Frontal cortex (tissue), 4 donors: ENCODE results near the gene S100A5. TPM values are rescaled to one million over a fixed set of nuclear protein-coding genes. Genes with fewer than 3 reads are reported as not detected.
"Not testable (repeated sequence)": the region's sequence is repeated elsewhere in the genome, so short reads cannot be mapped to it uniquely, and the experiment has no call there.

Source experiments
- DNase-seq, 2 donors: peaks; one replicate each; pipeline ENCODE4 v3.0.0; 2012; ENCODE audit warnings: low spot score in 2 of 2
- FAIRE-seq: peaks from 2 replicates; lab custom pipeline; 2012; peaks lifted over from hg19 to GRCh38; lab: Jason Lieb, UNC
- total RNA-seq: library from RNA; depleted of rRNA; stranded (reverse); fragments of >200 nt; gene quantifications from one replicate; pipeline ENCODE4 v1.2.3, GENCODE V29; 2014
- donor health status: control.
- donor health status: control.
- donor health status: control.

Gene S100A5
- total RNA-seq, 1 donor from 2014 or later: not detected

DNA sequence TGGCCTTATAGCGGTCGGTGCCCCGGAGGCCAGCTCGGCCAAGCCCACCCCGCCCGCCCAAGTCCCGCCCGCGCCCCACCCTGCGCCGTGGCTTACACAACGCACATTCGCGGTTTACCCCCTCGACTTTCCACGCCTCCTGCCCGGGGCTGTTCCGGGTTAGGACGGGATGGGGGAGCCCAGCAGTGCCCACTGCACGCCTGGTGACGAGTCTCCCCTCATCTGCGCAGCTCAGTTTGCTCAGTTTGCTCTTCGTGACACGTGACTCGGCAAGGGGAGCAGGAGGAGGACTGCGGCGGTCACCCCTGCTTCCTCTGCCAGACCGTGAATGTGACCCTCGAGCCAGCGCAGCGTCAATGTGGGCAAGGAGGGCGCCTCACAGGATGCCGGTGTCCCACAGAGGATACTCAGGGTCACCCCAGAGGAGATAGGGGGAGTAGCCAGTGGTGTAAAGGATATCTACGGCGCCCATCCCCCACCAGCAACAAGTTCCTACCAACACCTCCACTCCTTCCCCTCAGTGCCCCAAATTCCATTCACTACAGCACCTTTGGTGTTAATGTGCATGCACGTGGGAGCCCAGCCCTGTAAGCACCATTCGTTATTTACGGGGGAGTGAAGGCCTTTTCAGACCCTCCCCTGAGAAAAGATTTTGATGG is 4.6 kb downstream of the S100A5 start:
- peak; percentile 55 to 70 for DNase-seq
- FAIRE-seq: no peak

DNA sequence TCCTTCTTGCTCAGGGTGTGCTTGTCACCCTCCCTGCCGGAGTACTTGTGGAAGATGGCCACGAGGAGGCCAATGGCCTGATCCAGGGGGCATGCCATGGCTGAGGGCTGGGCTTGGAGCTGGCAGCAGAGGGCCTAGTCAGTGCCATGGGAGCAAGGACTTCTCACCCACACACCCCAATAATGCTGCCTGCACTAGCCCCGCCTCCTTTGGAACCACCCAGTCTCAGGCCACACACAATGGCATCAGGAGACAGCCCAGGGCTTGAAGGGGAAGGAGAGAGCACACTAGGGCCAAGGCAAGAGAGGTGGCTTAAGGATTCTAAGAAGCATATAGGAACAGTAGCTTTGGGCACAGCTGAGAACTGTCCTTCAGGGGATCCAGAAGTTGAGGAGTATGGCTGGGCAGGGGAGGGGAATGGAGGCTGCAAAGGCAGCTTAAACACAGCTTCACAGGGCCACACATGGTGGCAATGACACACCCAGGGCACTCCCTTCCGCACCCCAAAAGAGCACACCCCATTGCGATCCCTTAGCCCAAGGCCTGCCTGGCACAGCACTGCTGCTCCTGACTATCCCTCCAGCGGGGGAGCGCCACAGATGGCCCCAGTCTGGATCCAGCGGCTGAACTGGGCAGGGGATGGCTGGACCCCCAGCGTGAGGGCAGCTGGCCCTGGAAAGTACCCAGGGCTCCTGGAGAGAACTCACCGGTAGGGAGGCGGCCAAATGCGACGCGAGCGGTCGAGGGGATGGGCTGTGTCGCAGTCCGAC is 5.3 kb downstream of the S100A5 start, which contains the start of gene S100A6:
TSS of gene S100A6 (minus strand) at position 750 of the 770 bp plus-strand sequence. CDS start at position 98, 652 bp downstream.
- FAIRE-seq (no peak), DNase-seq (peak in 1 of 2 donors; percentile 48)

DNA sequence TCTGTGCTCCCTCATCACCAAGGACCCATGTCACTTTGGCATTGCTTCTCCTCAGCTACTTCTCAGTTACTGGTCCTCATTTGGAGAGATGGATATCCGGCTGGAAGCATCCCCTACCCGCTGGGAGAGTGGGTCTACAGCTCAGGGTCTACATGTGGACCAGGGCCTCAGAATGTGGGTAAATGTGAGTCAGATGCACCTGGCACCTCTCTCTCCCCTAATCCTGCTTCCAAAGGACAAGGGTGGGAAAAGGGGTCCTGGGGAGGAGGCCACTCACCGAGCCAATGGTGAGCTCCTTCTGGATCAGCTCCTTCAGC is 5.9 kb downstream of the S100A5 start:
- FAIRE-seq (no peak), DNase-seq (no peak)

DNA sequence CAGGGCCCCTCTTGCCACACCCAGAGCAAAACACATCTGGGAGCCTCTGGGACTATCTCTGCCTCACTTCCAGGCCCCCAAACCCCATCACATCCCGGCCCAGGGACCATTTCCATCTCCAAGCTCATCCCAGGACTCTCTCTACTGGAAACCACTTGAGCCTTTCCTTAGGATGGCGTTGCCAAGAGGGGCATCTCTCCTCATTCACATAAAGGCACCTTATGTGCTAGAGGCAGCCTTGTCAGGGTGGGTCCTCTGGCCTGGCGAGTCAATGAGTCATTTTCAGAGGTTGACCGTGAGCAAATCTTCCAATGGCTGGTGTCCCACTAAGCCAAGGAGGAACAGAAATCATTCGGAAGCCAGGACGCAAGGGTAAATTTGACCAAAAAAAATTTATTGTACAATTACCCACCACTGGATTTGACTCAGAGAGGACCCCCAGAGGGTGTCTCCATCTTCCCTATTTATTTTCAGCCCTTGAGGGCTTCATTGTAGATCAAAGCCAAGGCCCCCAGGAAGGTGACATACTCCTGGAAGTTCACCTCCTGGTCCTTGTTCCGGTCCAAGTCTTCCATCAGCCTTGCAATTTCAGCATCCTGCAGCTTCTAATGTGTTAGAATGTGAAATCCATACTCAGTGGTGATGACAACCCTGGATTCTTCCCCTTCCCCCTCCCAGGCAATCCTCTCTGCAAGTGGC is 6.4 kb downstream of the S100A5 start:
- DNase-seq (no peak), FAIRE-seq (no peak)

DNA sequence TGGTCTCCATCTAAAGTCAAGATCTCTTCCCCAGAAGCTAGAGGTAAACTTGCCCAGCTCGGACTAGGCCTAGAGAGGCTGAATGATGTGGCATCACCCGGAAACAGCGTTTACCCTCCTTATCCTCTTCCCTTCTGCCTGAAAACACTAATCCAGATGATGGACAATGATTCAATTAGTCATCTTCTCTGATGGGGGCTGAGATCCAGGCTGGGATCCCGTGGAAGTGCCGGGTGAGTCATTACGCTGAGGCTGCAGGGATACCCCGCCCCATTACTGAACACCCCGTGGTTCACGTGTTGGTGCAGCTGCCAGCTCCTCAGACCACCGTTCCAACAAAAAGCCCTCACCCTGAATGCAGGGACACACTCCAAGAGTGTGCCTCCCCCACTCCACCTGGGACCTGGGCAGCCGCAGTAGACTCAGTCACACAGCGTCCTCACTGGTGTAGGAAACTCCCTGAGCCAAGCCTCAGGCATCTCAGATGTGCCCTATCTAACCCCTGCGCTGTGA is 7.0 kb downstream of the S100A5 start:
- FAIRE-seq (no peak), DNase-seq (peak in 1 of 2 donors; percentile 54)

DNA sequence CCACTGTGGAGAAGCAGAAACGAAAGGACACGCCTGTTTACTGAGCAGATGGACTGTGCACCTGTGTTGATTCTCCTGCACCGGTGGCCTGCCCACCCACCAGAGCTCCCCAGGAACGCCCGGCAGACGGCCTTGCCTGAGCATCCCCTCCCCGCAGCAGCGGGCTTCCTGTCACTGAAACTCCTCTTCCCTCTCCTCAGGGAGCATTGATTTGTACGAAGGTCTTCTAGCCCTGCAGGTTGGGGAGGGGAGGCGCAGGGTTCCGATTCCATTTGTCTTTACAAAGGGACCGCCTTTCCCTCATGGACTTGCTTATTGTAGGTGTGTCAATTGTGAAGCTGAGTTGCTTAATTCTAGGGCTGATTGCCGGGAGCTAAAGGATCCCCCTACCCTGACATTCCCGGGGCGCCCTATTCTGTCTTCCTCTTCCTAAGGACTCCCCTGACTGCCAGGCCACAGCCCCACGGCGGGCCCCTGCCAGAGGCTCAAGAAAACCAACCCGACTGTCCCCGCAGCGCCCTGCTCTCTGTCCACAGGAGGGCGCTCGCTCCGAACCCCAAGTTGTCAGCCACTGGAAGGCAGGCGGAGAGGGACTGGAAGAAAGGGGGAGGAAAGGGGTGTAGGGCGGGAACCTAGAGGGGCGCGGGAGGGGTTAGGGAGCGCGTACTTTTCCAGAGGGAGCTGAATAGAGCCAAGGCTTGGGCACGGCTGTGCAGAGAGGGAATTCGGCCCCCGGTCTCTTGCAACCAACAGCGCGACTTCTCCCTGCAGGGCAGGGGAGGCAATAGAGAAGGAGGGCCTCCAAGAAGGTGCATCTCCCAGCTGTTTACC is 7.8 kb downstream of the S100A5 start:
- no peak for FAIRE-seq
- peak; percentile 62 to 76 for DNase-seq

DNA sequence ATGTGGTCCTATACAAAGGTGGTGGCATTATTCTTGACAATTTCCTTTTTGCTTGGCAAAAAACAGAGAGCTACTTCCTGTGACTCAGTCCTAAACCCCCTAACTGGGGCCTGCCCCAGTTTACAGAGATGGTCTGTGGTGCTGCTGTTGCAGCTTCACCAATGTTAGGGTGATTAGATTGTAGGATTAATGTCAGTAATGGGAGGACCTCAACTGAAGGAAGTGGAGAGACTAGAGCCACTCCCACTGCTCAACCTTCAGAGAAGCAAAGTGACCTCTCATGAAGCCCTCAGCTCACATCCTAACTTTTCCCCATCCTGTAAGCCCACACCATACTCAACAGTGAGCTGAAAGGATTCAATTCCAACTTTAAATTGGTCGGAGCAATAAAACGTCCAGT is 8.6 kb downstream of the S100A5 start:
- no peak for FAIRE-seq
- no peak for DNase-seq

DNA sequence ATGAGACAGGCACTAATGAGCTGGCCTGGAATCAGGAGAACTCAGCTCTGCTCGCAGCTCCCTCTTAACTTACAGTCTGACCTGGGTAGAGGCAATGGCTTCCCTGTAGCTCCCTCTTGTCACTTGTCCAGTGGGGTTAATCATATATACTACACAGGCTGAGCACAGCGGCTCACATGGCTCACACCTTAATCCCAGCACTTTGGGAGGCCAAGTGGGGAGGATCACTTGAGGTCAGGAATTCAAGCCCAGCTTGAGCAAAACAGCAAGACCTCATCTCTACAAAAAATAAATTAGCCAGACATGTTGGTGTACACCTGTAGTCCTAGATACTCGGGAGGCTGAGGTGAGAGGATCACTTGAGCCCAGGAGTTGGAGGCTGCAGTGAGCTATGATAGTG is 9.1 kb downstream of the S100A5 start:
- FAIRE-seq (no peak), DNase-seq (no peak)

DNA sequence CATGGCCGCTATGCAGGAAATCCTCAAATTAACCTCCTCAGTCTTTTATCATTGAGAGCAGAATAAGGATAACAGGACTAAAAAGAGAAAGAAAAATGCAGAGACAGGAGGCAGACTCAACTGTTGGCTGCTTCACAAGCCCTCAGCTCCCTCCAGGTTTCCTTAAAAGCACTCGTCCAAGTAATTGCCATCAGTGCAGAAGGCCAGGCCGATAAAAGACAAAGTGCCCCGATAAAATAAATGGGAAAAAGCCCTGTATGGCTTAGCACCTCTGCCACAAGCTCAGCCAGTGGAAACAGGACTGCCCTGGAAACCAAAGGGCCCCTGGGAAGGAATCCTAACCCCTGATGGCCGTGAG is 13.1 kb downstream of the S100A5 start:
- DNase-seq (no peak), FAIRE-seq (no peak)

DNA sequence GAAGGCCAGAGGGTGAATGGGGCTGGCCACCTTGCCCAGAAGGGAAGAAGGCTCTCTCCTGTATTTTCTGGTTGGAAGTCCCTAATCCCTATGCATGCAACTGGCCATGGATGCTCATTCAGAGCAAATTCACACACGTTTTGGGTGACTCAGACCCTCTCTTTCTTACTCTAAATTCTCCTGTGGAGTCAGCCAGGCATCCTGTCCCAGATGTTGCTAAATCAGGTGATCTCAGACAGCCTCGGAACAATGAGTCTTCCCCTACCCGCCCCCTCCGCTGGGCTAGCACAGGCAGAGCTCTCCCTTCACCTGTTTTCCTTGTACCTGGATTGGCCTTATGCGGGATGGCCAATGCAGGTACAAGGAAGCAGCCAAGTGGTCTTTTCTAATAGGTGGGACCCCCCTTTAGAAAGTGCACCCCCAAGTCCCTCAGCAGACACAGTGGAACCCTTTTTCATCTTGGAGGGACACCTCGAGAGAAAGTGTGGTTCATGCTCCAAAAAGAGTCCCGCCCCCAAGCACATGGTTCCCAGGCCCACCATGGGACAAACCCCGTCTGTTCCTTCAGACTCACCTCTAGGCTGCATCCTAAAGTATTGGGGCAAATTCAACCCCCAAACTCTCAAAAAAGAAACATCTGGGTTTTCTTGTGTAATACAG is 13.6 kb downstream of the S100A5 start:
- FAIRE-seq (no peak), DNase-seq (no peak)

DNA sequence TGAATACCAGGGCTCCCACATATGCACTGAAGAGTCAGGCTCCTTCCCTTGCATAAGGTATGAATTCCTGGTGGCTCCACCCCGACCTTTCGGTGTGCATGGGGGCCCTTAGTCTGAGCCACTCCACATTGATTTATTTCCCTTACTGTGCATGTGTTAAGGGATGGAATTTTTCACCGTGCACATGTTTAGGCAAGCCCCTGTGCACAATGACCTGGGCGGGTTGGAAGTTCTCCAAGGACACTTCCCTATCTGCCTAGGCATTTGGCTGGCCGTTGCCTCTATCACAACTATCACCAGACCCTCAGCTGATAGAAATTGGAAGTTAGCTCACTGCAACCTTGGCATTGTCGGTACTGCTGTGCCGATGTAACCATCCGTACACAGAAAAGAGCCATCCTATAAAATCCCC is 14.6 kb downstream of the S100A5 start:
- DNase-seq (no peak), FAIRE-seq (no peak)

DNA sequence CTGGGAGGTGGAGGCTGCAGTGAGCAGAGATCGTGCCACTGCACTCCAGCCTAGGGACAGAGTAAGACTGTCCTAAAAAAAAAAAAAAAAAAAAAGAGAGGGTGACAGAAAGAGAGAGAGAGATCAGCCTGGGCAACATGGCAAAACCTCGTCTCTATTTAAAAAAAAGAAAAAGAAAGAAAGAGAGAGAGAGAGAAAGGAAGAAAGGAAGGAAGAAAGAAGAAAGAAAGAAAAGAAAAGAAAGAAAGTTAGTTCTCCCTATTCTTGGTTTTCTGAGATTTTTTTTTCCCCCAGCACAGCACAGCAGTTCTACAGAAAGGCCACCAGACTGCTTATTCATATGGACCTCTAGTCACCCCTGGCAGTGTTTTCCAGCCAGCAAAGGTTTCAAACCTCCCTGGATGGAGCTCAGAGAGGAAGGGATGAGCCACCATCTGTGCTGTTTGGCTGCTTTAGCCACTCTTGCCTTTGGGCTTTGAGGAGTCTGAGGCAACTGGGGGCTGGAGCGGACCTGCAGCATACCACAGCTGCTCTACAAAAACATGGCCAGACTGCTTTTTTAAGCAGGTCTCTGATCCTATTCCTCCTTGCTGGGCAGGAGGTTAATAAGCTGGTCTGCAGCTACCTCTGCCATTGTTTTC is 15.5 kb downstream of the S100A5 start:
- DNase-seq (no peak), FAIRE-seq (no peak)

DNA sequence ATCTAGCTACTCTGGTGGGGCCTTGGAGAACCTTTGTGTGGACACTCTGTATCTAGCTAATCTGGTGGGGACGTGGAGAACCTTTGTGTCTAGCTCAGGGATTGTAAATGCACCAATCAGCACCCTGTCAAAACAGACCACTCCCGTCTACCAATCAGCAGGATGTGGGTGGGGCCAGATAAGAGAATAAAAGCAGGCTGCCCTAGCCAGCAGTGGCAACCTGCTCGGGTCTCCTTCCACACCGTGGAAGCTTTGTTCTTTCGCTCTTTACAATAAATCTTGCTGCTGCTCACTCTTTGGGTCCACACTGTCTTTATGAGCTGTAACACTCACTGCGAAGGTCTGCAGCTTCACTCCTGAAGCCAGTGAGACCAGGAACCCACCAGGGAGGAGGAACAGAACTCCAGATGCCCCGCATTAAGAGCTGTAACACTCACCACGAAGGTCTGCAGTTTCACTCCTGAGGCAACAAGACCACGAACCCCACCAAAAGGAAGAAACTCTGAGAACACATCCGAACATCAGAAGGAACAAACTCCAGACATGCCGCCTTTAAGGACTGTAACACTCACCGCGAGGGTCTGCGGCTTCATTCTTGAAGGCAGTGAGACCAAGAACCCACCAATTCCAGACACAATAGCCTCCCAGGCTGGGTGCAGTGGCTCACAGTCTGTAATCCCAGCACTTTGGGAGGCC is 18.2 kb downstream of the S100A5 start:
- FAIRE-seq, DNase-seq: not testable (repeated sequence)

DNA sequence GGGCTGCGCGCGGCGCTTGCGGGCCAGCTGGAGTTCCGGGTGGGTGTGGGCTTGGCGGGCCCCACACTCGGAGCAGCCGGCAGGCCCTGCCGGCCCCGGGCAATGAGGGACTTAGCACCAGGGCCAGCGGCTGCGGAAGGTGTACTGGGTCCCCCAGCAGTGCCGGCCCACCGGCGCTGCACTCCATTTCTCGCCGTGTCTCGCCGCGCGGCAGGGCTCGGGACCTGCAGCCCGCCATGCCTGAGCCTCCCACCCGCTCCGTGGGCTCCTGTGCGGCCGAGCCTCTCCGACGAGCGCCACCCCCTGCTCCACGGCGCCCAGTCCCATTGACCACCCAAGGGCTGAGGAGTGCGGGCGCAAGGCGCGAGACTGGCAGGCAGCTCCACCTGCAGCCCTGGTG is 18.9 kb downstream of the S100A5 start:
- not testable (repeated sequence) for DNase-seq, FAIRE-seq

DNA sequence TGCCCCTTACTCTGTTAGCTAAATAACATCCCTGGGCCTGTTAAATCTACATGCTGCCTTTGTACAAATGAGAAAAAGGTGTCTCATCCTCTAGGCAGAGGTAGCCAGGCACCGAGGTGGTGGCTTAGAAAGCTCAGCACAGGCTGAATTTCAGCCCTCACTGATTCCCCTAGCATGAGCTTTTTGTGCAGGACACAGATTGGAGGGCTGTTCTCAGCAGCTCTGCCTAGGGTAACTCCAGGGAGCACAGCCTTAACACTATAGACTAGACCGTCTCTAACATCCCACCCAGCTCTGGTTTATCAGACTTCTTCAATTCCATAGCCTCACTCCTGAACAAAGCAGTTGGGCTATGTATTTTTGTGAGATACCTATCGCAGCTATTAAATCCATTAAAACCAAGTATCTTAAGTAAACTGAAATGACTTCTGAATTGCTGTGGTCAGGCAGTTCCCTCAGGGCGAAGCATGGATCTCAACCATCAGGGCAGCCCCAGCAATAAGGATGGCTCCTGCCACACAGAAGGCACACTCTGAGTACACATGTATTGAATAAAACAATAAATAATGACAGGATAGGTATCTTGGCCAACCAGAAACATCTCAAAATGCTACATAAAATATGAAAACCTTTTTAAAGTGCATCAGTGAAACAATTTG is 19.8 kb downstream of the S100A5 start:
- no peak for FAIRE-seq
- no peak for DNase-seq

DNA sequence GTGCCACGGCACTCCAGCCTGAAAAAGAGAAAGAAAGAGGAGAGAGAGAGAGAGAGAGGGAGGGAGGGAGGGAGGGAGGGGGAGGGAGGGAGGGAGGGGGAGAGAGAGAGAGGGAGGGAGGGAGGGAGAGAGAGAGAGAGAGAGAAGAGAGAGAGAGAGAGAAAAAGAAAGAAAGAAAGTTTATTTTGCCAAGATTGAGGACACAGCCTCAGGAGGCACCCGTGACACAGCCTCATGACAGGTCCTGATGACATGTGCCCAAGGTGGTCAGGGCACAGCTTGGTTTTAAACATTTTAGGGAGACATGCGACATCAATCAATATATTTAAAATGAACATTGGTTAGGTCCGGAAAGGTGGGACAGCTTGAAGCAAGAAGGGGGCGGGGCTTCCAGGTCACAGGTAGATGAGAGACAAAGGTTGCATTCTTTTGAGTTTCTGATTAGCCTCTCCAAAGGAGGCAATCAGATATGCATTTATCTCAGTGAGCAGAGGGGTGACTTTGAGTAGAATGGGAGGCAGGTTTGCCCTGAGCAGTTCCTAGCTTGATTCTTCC is 20.5 kb downstream of the S100A5 start:
- DNase-seq: not testable (repeated sequence)

DNA sequence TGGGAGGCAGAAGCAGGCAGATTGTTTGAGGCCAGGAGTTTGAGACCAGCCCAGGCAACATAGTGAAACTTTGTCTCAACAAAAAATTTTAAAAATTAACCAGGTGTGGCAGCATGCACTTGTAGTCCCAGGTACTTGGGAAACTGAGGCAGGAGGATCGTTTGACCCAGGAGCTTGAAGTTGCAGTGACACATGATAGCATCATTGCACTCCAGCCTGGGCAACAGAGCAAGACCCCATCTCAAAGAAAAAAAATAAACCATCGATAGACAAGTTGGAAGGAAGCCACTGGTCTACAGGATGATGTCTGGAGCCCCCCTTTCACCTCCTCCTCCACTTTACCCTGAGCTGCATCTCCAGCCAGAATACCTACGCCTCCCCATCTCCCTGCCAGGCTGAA is 21.5 kb downstream of the S100A5 start:
- FAIRE-seq: no peak
- DNase-seq: no peak

More for the DNA sequence above, 20.5 kb downstream of the S100A5 start:
- not testable (repeated sequence) for FAIRE-seq
